ENCODE results near the gene HAUS7.

HAUS7 gene

DNA sequence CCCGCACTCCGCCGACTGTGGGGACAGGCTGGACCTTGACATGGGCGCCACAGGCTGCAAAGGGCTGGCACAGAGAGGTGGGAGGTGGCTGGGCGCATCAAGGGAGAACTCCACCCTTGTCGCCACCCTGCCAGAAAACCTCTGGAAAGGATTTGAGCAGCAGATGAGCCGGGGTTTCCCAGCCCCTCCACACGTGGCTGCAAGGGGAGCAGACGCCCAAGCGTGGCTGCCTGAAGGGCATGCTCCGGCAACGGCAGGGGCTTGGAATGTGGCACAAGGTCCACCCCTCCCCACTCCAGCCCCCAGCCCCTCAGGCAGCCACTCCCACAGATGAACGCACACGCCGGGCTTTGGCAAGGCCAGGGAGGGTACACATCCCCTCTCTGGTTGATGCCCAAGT lies 29.0 kb upstream of the HAUS7 start:
- no peak for DNase-seq (ENCODE audit: low read depth in 2 of 2)

DNA sequence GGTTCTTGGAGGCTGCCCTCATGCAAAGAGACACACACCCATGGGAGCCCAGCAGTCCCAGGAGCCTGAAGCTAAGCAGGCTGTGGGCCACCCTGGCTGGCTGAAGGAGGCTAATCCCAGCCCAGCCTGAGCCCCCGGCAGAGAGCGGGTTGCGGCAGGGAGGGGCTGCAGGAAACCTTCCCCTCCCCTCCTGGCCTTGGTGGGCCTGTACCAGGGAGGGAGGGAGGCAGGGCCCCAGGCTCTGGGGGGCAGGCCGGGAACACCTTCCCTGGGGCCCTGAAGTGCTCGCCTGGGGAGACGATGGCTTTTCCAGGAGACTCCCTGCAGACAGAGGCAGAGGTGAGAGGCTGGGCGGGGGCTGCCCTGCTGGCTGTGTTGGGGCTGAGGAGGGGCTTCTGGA lies 28.1 kb upstream of the HAUS7 start:
- DNase-seq (ENCODE audit: low read depth in 2 of 2): no peak

DNA sequence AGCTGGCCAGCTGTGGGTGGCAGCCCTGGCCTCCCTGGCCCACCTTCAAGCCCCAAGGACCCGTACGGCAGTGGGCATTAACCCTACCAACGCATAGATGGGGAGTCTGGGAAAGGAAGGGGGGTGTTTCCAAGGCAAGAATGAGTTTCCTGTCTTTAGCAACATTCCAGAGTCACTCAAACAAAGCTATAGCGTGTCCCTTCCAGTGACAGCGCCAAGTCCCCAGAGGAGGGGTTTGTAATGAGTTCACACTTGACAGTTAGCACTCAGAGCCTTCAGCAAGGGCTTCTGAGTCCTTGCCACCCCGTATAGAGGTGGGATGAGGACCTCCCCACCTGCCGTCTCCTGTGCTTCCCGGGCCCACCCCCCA lies 26.2 kb upstream of the HAUS7 start:
- no peak for DNase-seq (ENCODE audit: low read depth in 2 of 2)

DNA sequence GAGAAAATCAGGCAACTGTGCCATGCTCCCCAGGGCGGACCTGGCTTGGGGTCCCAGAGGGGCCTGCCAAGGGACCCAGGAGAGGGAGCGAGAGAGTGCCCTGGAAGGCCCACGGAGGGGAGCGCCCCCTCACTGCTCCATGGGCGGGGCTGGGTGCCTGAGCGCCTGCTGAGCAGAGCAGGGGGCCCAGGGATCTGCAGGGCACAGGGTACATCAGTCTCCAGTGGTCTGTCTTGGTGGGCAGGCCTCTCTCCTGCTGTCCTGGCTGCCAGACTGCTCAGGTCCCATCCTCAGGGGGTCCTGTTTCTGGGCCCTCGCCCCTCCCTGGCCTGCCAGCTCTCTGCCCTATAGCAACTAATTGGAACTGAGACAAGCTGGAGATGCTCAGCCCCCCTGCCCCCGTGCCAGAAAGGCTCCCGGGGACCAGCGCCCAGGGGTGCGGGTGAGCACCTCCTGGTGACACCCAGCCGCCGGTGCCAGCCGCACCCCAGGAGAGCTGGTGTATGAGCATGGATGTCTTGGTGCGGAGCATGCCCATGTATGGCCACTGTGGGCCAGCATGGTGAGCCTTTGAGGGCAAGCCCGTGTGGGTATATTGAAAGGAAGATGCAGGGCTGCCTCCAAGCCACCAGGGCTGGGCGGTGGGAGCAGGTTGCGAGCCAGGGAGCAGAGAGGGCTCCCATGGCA lies 25.7 kb upstream of the HAUS7 start:
- no peak for DNase-seq (ENCODE audit: low read depth in 2 of 2)

DNA sequence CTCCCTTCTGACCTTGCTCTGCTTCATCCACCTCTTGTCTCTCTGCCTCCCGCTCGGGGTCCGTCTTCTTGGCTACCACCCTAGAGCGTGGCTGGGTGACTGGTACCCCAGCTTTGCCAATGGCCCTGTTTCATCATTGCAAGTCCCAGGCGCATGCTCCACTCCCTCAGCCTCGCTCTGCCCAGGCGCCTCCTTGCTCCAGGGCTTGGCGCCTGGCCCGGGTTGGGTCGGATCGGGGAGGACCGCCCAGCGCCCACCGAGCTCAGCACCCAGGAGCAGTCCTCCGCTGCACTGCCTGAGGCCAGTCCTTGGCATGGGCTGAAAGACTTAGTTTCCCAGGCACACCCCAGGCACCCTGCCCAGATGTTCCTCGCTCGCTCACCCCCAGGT lies 25.0 kb upstream of the HAUS7 start:
- DNase-seq (ENCODE audit: low read depth in 2 of 2): no peak

DNA sequence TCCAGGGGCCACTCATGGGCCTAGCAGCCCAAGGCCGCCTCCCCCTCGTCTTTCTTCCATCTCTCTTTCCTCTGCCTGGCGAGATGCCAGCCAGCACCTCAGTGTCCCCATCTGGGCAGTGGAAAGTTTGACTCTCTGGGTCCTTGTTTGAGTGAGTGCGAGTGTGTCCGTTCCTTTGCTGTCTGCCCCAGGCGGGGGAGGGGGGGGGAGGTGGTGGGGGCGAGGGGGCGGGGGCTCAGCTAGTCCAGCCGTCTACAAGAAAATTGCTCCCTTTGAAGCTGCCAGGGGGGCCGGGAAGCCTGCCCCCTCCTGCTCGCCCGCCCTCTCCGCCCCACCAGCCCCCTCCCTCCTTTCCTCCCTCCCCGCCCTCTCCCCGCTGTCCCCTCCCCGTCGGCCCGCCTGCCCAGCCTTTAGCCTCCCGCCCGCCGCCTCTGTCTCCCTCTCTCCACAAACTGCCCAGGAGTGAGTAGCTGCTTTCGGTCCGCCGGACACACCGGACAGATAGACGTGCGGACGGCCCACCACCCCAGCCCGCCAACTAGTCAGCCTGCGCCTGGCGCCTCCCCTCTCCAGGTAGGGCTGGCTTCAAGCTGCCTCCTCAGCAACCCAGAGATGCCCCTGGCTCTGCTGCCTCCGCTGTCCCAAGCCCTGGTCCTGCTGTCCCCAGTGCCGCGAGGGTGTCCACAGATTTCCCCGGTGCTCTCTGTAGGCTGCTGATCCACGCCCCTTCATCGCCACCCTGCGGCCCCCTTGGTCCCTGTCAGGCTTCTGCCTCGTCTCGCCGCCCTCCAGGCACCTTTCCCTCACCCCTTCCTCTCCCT lies 24.4 kb upstream of the HAUS7 start, which contains the start of gene BGN:
Gene BGN, plus strand, starts transcription at position 440 of the 821 bp plus-strand sequence. CDS start 9,652 bp downstream, outside the sequence.
- no peak for DNase-seq (ENCODE audit: low read depth in 2 of 2)

DNA sequence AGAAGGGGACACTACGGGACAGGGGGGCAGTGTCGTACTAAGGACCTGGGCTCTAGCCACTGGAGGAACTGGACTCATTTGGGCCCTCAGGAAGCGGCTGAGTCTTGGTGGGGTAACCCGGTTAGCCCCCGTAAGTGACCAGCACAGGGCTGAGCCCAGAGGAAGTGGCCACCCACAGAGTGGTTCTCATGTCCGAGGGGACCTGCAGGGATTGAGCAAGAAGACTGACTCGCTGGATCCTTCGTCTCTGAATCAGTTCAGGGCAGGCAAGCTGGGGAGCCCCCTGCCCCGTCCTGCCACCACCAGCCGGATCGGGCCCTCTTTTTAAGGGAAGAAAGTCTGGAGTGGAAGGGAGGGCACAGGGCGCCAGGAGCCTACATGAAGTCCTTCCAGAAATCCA lies 23.7 kb upstream of the HAUS7 start:
- no peak for DNase-seq (ENCODE audit: low read depth in 2 of 2)

DNA sequence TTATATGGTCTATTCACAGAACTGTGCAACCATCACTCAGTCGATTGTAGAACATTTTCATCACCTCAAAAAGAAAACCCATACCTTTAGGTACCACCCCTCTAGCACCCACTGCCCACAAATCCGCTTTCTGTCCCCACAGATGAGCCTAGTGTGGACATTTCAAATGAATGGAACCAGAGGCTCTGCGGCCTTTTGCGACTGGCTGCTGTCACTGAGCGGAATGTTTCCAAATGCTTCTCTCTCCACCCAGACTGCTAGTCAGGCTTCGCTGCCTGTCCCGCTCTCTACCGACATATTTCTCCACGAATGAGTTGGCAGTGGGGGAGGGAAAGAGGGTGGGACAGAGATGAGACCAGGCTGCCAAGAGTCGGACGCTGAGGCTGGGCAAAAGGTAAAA lies 22.7 kb upstream of the HAUS7 start:
- DNase-seq (ENCODE audit: low read depth in 2 of 2): no peak

DNA sequence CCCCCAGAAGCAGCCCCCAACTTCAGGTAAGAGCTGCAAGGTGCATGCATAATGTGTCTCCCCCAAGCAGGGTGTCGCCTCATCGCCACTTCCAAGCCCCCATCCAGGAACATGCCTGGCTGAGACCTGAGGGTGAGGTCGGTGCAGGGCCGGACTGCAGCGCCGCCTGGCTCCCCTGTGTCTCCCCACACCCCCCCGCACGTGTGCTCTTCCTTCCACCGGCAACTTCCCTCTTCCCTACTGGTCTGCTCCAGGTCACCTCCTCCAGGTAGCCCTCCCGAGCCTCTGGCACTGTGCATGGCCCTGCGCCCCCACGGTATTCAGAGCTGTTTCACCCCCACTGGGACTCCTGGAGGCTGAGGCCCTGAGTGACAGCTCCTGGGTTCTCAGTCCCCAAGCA lies 22.2 kb upstream of the HAUS7 start:
- no peak for DNase-seq (ENCODE audit: low read depth in 2 of 2)

DNA sequence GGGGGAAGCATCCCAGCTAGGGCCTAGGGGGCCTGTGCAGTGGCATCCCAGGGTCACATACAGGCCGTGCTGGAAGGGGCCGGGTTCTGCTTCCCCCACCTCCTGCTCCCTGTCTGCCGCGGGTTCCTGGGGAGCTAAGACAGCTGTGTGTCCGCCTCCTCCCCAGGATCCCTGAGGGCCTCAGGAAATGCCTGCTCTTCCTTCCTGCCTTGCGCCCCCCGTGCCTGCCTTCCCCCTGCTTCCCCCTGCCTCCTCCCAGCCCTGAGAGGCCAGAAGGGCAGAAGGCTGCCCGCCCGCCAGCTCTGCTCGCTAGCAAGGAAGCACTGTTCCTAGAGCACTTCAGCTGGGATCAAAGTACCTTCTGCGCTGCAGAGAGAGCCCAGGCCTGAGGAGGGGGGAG lies 21.5 kb upstream of the HAUS7 start:
- no peak for DNase-seq (ENCODE audit: low read depth in 2 of 2)

DNA sequence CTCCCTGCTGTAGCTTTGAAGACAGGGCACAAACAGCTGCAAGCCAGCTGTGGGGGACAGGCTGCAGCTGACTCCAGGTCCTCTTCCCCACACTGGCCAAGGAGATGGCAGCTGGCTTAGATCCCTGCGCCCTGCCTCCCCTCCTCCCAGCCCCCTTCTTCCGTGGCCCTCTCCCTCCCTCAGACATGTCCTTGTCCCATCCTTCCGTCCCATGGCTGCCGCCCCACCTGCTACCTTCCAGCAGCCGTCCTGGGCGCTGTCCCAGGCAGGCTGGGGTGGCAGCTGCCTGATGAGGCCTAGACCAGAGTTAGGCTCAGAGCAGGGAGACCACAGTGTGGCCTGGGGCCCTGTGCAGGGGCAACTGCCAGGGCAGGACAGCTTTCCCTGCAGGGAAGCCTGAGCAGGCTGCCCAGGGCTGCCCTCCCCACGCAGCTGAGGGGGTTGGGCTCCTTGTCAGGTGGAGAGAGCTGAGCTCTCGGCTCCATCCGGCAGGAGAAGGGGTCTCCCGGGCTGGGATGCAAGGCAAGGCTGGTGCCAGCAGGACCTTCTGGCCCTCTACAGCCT lies 21.1 kb upstream of the HAUS7 start:
- no peak for DNase-seq (ENCODE audit: low read depth in 2 of 2)

DNA sequence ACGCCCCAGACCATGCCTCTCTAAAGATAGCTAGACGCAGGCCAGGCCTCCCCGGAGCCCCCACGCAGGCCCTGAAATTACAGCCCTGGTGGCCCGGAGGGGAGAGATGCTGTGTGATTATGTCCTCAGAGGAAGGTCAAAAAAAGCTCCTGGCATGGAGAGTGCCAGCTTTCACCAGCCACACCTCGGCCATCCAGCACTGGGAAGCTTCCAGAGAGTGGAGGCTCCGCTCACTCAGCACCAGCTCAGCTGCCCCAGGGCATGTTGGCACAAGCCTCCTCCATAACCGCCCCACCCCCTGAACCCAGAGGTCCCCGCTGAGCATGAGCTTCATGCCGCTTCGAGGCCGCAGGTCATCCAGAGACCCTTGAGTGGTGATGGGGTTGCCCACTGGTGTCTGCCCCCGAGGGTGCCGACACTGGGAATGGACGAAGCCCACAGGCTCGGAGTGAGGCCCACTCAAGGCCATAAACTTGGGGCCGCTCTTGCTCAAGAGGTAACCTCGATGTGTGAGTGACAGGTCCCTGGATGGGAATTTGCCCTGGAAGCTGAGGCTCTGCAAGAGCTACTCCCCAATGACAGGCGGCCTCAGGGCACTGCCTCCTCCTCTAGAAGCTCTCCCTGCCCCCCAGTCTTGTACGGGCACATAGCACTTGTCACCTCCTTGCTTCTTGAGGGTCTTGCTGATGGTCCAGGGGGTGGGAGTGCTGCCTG lies 20.0 kb upstream of the HAUS7 start:
- no peak for DNase-seq (ENCODE audit: low read depth in 2 of 2)

DNA sequence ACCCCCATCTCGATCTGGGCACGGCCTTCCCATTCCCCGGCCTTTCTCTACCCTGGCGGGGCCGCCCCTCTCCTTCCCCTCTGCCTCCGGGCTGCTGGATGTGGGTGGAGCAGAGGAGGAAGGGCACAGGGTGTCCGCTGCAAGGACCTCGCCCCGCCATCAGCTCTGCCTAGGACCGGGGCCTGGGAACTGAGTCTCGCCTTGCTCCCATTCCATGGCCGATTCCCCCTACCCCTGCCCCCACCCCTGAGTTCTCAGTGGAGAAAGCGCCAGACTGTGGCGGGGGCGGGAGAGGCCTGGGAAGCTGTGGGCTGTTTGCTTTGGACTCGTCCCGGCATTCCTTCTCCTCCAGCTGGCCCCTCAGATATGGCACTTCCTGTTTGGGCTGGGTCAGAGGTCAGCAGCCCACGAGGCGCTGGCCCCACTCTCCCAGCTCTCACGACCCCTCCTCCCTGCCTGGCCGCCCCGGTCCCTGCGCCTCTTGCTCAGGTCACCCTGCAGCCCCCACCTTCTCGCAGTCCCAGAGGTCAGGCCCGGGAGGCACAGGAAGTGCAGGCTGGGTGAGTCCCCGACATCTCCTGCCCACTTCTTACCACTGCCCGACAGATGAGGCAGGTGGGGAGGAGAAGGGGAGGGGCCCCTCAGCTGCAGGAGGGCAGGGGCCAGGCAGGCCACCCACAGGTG lies 18.0 kb upstream of the HAUS7 start:
- DNase-seq (ENCODE audit: low read depth in 2 of 2): no peak

DNA sequence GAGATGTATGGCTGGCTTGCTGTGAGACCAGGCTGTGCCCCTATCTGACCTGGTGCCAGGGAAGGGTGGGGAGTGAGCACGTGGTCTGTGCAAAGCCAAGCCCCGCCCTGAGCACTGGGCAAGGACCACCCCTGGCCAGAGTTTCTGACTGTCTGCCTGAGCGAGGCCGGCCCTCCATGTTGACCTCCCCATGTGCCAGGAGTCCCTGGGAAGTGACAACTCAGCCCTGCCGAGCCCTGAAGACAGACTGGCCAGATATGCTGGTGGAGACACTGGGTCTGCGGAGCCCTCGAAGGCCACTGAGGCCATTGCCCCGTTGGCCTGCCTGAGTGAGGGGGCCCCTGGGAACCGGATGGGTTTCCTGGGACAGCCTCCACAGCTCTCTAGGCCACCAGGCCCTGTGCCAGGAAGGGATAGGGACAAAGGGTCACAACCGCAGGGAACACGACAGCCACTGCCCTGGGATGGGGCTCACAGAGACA lies 17.3 kb upstream of the HAUS7 start:
- no peak for DNase-seq (ENCODE audit: low read depth in 2 of 2)

DNA sequence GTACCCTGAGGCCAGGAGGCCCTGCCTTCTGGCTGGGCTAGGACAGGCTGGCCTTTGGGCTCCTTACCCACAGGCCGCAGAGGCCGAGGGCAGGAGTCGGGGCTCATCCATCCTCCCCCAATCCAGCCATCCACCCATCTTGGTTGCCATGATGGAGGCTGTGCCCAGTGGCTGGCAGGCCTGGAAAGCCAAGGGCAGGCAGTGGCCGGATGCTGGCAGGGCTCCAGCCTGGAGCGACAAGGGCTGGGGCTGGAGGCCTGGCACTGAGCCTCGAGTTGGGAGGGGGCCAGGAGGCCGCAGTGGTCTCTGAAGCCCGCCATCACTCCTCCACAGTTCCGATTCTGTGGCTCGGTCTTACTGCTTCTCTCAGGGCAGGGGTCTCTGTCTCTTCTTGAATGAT lies 15.8 kb upstream of the HAUS7 start:
- DNase-seq (ENCODE audit: low read depth in 2 of 2): no peak

DNA sequence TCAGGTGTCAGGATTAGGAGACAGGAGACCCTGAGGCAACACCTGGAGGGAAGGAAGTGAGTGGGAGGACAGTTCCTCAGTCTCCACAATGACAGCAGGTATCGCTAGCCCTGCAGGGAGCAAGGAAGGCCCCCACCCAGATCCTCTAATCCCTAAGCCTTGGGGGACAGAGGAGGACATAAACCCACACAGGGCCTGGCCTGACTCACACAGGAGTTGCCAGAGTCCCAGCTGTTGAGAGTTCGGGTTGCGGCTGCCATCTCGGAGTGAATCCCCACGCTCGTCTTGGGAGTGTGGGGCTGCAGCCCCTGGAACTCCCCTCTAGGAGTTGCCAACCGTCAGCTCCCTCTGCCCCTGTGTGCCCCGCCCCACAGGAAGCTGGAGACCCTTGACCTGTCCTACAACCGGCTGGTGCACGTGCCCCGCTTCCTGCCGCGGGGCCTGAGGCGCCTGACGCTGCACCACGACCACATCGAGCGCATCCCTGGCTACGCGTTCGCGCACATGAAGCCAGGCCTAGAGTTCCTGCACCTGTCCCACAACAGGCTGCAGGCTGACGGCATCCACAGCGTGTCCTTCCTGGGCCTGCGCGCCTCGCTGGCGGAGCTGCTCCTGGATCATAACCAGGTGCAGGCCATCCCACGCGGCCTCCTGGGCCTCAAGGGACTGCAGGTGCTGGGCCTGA lies 15.2 kb upstream of the HAUS7 start:
- DNase-seq (ENCODE audit: low read depth in 2 of 2): no peak

DNA sequence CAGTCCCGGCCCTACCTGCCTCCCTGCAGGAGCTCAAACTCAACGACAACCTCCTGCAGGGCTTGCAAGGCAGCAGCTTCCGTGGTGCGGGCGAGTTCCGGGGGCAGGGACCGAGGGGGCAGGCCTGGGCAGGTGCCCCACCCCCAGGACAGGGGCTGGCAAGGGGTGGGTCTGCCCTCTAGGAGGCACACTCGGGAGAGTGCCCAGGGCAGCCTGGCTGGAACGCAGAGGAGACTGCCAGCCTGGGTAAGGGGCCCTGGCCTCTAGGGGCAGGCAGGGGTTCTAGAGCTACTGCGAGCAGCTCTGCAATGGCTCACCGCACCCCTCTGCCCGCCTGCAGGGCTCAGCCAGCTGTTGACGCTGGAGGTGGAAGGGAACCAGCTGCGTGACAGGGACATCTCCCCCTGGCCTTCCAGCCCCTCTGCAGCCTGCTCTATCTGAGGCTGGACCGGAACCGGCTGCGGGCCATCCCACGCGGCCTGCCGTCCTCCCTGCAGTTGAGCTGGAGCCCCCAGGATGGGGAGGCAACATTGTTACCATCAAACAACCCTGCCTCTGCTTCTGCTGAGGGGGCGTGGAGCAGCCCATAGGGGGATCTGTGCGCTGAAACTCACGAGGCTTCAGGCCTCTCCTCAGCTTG lies 12.1 kb upstream of the HAUS7 start:
- DNase-seq (ENCODE audit: low read depth in 2 of 2): no peak

DNA sequence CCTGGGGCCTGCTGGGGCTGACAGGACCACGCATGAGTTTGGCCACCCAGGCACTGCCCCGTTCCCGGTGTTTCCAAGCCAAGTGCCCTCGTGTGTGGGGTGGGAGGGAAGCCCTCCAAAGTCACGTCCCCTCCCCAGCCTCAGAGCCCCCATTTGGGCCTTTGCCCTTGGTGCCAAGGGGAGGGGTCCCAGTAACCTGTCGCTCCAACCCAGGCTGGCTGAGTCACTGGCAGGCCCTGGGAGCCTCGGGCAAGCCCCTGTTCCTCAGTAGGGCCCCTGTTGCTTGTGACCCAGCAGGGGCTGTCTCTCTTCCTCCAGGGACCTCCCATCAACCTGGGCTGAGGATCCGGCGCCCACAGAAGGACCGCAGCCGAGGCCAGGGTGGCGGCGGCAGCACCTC lies 10.7 kb upstream of the HAUS7 start:
- no peak for DNase-seq (ENCODE audit: low read depth in 2 of 2)

DNA sequence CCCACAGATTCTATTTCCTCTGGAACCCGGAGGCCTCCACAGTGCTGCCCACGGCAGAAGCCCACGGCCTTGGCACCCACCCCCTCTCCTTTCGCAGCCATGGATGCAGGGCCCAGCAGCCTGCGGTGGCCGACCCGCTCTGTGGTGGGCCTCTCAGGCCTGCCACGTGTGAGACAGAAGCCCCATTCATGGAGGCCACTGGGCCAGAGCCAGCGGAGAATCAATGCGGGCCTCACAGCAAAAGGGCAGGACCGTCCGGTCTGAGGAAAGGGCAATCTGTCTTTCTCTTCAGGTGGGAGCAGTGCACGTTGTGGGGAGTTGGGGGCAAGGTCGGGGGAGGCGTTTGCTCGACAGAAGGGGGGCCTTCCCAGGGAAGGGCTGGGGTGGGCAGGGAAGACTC lies 8.4 kb upstream of the HAUS7 start:
- DNase-seq (ENCODE audit: low read depth in 2 of 2): no peak

DNA sequence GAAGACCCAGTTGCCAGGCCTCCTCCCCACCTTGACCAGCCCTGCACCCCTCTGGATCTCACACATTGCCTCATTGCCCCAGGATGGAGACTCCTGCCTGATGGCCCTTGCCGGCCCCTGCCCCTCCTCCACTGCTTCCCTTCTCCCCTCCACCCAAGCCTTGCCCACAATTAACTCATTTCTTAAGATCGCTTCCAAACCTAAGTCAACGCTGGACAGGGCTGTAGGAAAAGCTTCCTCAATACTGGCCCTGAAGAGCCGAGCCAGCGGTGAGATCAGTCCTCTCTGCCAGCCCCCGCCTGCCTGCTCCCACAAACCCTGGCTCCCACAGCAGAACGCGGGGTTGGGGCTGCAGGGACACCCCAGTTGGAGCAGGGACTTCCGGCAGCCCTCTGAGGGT lies 7.5 kb upstream of the HAUS7 start:
- DNase-seq (ENCODE audit: low read depth in 2 of 2): no peak

DNA sequence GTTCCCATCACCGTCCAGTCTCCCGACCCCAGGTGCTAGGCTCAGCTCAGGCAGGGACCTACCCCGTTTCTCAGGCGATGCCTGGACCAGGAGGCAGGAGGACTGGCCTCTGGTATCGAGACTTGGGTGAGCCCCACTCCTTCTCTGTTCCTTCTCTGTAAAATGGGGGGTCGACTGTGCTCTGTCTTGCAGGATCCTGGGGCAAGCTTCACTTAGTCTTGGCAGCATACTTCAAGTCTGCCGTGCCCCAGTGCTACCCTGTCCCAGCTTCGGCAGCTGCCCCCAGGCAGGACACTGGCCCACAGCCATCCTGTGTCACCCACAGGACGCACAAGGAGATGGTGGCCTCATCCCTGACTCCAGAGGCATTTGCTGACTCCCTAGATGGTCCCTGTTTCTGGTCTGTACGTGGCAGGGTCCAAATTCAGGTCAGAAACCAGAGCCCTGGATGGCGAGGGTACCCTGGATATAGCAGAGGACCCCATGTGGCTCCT lies 7.0 kb upstream of the HAUS7 start:
- DNase-seq (ENCODE audit: low read depth in 2 of 2): no peak

Data from stimulated activated CD8-positive, alpha-beta memory T cell treated with anti-CD3 and anti-CD28 coated beads, Interleukin-7, amount 100 ng/mL, for 4 hours (primary cell).